ENCODE measurements around the gene MAEA.

MAEA gene

DNA sequence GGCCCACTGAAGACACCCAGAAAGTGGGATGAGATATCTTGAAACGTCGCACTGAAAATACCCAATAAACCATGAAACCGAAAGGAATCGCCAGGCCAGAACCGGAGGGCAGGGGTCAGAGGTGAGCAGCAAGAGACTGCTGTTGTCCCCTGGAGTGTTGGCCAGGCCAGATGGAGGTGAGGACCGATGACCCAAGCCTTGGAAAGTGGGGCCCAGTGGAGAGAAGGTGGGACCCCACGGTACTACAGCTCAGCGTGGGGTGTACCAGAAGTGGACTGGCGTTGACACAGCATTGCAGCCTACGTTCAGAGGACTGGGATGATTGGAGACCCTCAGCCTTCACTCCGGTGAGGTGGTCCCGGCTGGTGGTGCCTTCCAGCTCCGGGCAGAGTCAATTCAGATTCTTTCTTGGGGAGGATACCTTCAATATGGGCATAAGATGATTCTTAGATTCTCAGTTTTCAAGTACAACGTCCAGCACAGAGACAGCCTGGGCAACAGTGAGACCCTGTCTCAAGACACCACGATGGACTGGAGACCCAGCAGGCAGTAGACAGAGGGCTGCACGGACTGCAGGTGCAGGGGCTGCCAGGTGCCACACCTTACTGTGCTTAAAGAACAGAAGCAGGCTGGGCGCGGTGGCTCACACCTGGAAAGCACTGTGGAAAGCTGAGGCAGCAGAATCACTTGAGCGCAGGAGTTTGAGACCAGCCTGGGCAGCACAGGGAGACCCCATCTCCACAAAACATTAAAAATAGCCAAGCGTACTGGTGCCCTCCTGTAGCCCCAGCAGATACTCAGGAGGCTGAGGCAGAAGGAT lies 23.3 kb downstream of the MAEA start:
- H3K4me3 ChIP-seq (ENCODE audit: low read depth, low read length) = no peak overlapping the region
- TF ChIP-seq, protein P1, sequence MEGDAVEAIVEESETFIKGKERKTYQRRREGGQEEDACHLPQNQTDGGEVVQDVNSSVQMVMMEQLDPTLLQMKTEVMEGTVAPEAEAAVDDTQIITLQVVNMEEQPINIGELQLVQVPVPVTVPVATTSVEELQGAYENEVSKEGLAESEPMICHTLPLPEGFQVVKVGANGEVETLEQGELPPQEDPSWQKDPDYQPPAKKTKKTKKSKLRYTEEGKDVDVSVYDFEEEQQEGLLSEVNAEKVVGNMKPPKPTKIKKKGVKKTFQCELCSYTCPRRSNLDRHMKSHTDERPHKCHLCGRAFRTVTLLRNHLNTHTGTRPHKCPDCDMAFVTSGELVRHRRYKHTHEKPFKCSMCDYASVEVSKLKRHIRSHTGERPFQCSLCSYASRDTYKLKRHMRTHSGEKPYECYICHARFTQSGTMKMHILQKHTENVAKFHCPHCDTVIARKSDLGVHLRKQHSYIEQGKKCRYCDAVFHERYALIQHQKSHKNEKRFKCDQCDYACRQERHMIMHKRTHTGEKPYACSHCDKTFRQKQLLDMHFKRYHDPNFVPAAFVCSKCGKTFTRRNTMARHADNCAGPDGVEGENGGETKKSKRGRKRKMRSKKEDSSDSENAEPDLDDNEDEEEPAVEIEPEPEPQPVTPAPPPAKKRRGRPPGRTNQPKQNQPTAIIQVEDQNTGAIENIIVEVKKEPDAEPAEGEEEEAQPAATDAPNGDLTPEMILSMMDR (IDR thresholded peaks at IDR 0.05; ENCODE audit: low read depth, low read length) = no peak
- TF ChIP-seq MYC (IDR thresholded peaks at IDR 0.05; ENCODE audit: low read depth, low read length) = no peak
- no peak for TF ChIP-seq POLR2A (IDR thresholded peaks at IDR 0.05; ENCODE audit: extremely low read depth, insufficient read length)
- TF ChIP-seq, protein P2, sequence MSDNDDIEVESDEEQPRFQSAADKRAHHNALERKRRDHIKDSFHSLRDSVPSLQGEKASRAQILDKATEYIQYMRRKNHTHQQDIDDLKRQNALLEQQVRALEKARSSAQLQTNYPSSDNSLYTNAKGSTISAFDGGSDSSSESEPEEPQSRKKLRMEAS (IDR thresholded peaks at IDR 0.05; ENCODE audit: low read depth, low read length) = no peak
- DNase-seq (ENCODE audit: low read depth) = no peak

DNA sequence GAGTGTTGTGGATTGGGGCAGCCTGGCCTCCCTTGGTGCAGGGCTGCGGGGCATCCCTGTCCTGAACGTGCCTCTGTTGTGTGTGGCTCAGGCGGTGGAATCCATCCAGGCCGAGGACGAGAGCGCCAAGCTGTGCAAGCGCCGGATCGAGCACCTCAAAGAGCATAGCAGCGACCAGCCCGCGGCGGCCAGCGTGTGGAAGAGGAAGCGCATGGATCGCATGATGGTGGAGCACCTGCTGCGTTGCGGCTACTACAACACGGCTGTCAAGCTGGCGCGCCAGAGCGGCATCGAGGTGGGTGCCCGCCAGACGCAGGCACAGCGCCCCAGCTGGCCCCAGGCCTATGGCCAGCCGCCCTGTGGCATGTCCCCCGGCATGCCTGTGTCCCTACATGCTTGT lies 25.6 kb downstream of the MAEA start:
- TF ChIP-seq MYC (IDR thresholded peaks at IDR 0.05; ENCODE audit: low read depth, low read length) (no peak), POLR2A (IDR thresholded peaks at IDR 0.05; ENCODE audit: extremely low read depth, insufficient read length) (no peak)
- TF ChIP-seq, protein P2 (IDR thresholded peaks at IDR 0.05; ENCODE audit: low read depth, low read length) = no peak
- TF ChIP-seq, protein P1 (IDR thresholded peaks at IDR 0.05; ENCODE audit: low read depth, low read length) = no peak

GRCh38 chr4:1315836-1316536 lies 26.3 kb downstream of the MAEA start:
- no peak for DNase-seq (ENCODE audit: low read depth)
- TF ChIP-seq POLR2A (IDR thresholded peaks at IDR 0.05; ENCODE audit: extremely low read depth, insufficient read length) (no peak), MYC (IDR thresholded peaks at IDR 0.05; ENCODE audit: low read depth, low read length) (no peak)
- TF ChIP-seq, protein P1 (IDR thresholded peaks at IDR 0.05; ENCODE audit: low read depth, low read length) = no peak
- TF ChIP-seq, protein P2 (IDR thresholded peaks at IDR 0.05; ENCODE audit: low read depth, low read length) = no peak
- H3K4me3 ChIP-seq (ENCODE audit: low read depth, low read length) = no peak overlapping the region

More for the DNA sequence above, 25.6 kb downstream of the MAEA start:
- no peak for DNase-seq (ENCODE audit: low read depth)
- H3K4me3 ChIP-seq (ENCODE audit: low read depth, low read length) = no peak overlapping the region

GRCh38 chr4:1316537-1317168 lies 27.0 kb downstream of the MAEA start:
- TF ChIP-seq POLR2A (IDR thresholded peaks at IDR 0.05; ENCODE audit: extremely low read depth, insufficient read length) = no peak
- TF ChIP-seq, protein P1 (IDR thresholded peaks at IDR 0.05; ENCODE audit: low read depth, low read length) = no peak
- no peak for TF ChIP-seq MYC (IDR thresholded peaks at IDR 0.05; ENCODE audit: low read depth, low read length)
- TF ChIP-seq, protein P2 (IDR thresholded peaks at IDR 0.05; ENCODE audit: low read depth, low read length) = no peak
- no peak overlapping the region for H3K4me3 ChIP-seq (ENCODE audit: low read depth, low read length)
- DNase-seq (ENCODE audit: low read depth) = no peak

DNA sequence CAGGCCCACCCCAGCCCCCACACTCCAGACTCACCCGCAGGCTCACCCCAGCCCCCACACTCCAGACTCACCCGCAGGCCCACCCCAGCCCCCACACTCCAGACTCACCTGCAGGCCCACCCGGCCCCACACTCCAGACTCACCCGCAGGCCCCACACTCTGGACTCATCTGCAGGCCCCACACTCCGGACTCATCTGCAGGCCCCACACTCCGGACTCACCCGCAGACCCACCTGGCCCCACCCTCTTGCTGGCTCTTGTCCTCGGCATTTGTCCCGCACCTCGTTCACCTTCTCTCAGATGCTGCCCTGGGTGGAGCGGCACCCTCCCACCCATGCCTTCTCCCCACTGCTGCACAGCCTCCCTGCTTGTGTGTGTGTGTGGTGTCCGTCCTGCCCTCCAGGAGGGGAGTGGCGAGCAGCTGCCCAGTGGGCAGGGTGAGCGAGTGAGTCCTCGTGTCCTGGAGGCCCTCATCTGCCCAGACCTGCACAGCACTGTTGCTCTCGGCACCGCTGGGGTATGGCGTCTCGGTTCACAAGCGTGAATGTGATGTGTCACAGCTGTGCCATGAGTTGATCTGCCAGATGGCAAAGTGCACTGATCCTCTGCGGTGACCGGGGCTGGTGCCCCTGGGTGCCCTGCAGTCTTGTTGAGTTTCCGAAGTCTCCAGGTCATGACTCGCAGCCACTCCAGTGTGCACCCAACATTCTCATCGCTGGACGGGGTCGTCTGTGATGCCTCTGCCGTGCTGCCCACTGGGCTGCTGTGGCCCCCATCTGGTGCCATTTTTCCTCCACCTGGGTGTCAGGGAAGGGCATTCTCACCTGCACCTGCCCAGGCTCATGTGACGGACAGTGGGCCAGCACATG lies 27.7 kb downstream of the MAEA start:
- H3K4me3 ChIP-seq (ENCODE audit: low read depth, low read length) = no peak overlapping the region
- TF ChIP-seq, protein P1 (IDR thresholded peaks at IDR 0.05; ENCODE audit: low read depth, low read length) = no peak
- TF ChIP-seq, protein P2 (IDR thresholded peaks at IDR 0.05; ENCODE audit: low read depth, low read length) = no peak
- no peak for TF ChIP-seq MYC (IDR thresholded peaks at IDR 0.05; ENCODE audit: low read depth, low read length)
- no peak for TF ChIP-seq POLR2A (IDR thresholded peaks at IDR 0.05; ENCODE audit: extremely low read depth, insufficient read length)
- no peak for DNase-seq (ENCODE audit: low read depth)

Data from NB4 (cell line).